WTC11 (cell line): ENCODE data around the gene TSSK2. TPM values are rescaled to one million over a fixed set of nuclear protein-coding genes. Genes with fewer than 3 reads are reported as not detected.

ENCODE experiments used
- ATAC-seq: fragments of 200-7000 bp; cut with Tn5 transposase; 2 replicates; pipeline ENCODE4 v1.10.0; 2021; ENCODE audit warnings: mild to moderate bottlenecking, moderate library complexity
- CTCF ChIA-PET: fragments of 300-600 bp; sonication (Branson Sonifier 250); formaldehyde crosslinking; loops from one replicate; lab custom pipeline; 2021; ENCODE audit warnings: antibody characterized with exemption; lab: Charles Lee
- POLR2A ChIA-PET: fragments of 350-600 bp; sonication (Branson Sonifier 250); formaldehyde crosslinking; loops from one replicate; lab custom pipeline; 2021; ENCODE audit warnings: antibody characterized with exemption; lab: Charles Lee
- DNase-seq: peaks from one replicate; pipeline ENCODE4 v3.0.0; 2021; ENCODE audit warnings: low spot score
- H3K27ac Mint-ChIP-seq: 2 replicates; pipeline ENCODE4 v1.8.0; 2021; ENCODE audit warnings: mixed read lengths
- H3K27me3 Mint-ChIP-seq: 2 replicates; pipeline ENCODE4 v1.8.0; 2021; ENCODE audit warnings: low read depth, mild to moderate bottlenecking, moderate library complexity, mixed read lengths
- H3K36me3 Mint-ChIP-seq: 2 replicates; pipeline ENCODE4 v1.8.0; 2021; ENCODE audit warnings: mixed read lengths
- H3K4me1 Mint-ChIP-seq: 2 replicates; pipeline ENCODE4 v1.8.0; 2022; ENCODE audit warnings: mixed read lengths
- H3K4me3 Mint-ChIP-seq: 2 replicates; pipeline ENCODE4 v1.8.0; 2021; ENCODE audit warnings: mild to moderate bottlenecking, moderate library complexity, mixed read lengths
- H3K9me3 Mint-ChIP-seq: 2 replicates; pipeline ENCODE4 v1.8.0; 2021; ENCODE audit warnings: mixed read lengths
- ELF4 ChIP-seq: sonication (generic); formaldehyde crosslinking; IDR thresholded peaks from 2 replicates; pipeline ENCODE4 v1.8.1; 2022; ENCODE audit warnings: low read depth, mild to moderate bottlenecking, moderate library complexity, missing genetic modification reagents
- GTF2I ChIP-seq: fragments of 250-450 bp; sonication (Bioruptor Pico); conservative IDR thresholded peaks from 2 replicates; pipeline ENCODE4 v1.4.0; 2021; ENCODE audit warnings: mild to moderate bottlenecking
- NFATC4 ChIP-seq: fragments of 250-450 bp; sonication (Bioruptor Pico); IDR thresholded peaks from 2 replicates; pipeline ENCODE4 v1.9.0; 2021; ENCODE audit warnings: mild to moderate bottlenecking
- NFYB ChIP-seq: sonication (generic); formaldehyde crosslinking; conservative IDR thresholded peaks from 2 replicates; pipeline ENCODE4 v1.8.0; 2022; ENCODE audit warnings: low read depth, missing genetic modification reagents
- ZNF671 ChIP-seq: fragments of 250-450 bp; sonication (Bioruptor Pico); IDR thresholded peaks from 2 replicates; pipeline ENCODE4 v1.8.0; 2021; ENCODE audit warnings: mild to moderate bottlenecking
- total RNA-seq: library from RNA; stranded (reverse); gene quantifications from 3 replicates; pipeline ENCODE4 v1.2.3, GENCODE V29; 2021
- TF ChIP-seq, protein P1 (sequence below): fragments of 250-450 bp; sonication (Bioruptor Pico); conservative IDR thresholded peaks from 2 replicates; pipeline ENCODE4 v1.9.0; 2021; ENCODE audit warnings: mild to moderate bottlenecking
- TF ChIP-seq, protein P2 (sequence below): fragments of 250-450 bp; sonication (Bioruptor Pico); IDR thresholded peaks from 2 replicates; pipeline ENCODE4 v1.9.0; 2021; ENCODE audit warnings: moderate library complexity, mild to moderate bottlenecking, inconsistent platforms, borderline replicate concordance
- TF ChIP-seq, protein P3 (sequence below): fragments of 250-450 bp; sonication (Bioruptor Pico); IDR thresholded peaks from 2 replicates; pipeline ENCODE4 v1.9.0; 2021; ENCODE audit warnings: mild to moderate bottlenecking
- TF ChIP-seq, protein P4 (sequence below): sonication (generic); formaldehyde crosslinking; IDR thresholded peaks from 2 replicates; pipeline ENCODE4 v1.8.1; 2023; ENCODE audit warnings: mild to moderate bottlenecking, missing genetic modification reagents
- TF ChIP-seq, protein P5 (sequence below): fragments of 250-450 bp; sonication (Bioruptor Pico); IDR thresholded peaks from 2 replicates; pipeline ENCODE4 v2.1.2; 2022; ENCODE audit warnings: mild to moderate bottlenecking, moderate library complexity
- TF ChIP-seq, protein P6 (sequence below): sonication (generic); formaldehyde crosslinking; IDR thresholded peaks from 2 replicates; pipeline ENCODE4 v1.8.1; 2023; ENCODE audit warnings: mild to moderate bottlenecking, missing genetic modification reagents
- TF ChIP-seq, protein P7 (sequence below): sonication (generic); formaldehyde crosslinking; IDR thresholded peaks from 2 replicates; pipeline ENCODE4 v1.8.1; 2022; ENCODE audit warnings: low read depth, mild to moderate bottlenecking, moderate library complexity, missing genetic modification reagents, borderline replicate concordance

The TSSK2 gene
- total RNA-seq, 1 experiment from 2014 or later, result not detected

DNA sequence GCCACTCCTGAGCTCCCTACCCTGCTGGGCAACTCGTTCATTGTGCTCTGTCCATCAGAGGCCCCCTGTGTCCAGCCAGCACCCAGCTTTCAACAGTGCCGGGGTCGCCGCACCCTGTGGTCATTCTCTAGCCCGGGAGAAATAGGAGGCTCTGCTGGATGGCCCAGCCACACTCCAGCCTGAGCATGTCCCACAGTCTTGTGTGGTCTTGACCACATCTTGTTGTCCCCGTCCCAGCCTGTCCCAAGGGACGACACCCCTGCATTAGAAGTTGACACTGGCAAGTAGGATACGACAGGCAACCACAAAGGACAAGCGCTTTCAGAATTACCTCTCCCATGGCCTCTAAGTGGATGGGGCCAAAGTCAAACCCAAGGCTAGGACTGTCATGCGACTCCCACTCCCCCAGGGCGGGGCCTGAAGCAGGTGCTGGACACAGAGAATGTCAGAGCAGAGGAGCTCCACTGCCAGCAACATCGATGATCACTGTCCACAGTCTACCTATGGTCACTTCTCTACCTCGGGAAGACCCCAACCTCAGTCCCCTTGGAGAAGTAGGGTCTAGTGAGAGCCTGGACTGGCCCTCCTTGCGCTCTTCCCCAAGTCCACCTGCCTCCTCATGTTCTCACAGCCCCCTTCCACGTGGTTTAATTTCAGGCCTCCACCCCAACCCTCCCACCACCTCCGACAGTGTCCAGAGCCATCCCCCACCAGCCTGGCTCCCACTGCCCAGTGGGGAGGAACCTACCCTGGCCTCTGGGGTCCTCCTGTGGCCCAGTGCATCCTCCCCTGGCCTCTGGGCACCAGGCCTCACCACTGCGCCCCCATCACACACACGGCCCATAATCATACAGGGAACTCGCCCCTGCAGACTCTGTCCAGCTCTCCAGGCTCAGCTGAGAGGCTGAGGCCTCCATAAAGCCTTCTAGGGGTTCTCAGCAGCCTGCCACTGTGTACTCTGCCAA lies 4.5 kb upstream of the TSSK2 start:
- POLR2A ChIA-PET, result interaction anchor here (0.6 kb wide), 1 partner anchor 23 kb away, joined by 4 read pairs; no protein-coding TSS in a partner anchor
- H3K9me3 Mint-ChIP-seq, result no peaks in the 10 kb centered on the region
- TF ChIP-seq, protein P1, sequence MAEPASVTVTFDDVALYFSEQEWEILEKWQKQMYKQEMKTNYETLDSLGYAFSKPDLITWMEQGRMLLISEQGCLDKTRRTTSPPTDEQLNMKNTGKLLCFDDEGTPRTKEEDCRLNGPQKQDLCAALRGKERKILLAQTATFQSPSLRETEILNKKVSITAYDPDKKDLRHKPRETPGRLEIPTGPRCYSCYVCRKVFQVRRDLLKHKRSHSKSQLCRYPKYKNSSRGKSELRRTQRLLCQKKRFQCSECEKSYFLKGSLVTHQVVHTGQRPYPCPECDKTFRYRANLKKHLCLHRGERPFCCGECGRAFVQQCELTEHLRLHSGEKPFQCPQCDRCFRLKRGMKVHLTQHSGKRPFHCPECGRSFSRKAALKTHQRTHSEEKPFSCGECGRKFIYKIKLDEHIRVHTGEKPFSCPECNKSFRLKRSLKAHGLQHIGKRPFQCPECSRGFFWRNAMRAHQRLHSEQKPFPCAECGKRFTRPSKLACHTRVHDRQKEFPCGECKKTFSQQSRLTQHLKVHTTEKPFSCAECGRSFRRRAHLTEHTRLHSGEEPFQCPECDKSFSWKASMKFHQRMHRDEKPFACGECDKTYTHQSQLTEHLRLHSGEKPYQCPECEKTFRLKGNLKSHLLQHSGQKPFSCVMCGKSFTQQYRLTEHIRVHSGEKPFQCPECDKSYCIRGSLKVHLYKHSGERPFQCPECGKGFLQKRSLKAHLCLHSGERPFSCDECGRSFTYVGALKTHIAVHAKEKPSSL, result no peak
- TF ChIP-seq, all 79 proteins: peak for 0

DNA sequence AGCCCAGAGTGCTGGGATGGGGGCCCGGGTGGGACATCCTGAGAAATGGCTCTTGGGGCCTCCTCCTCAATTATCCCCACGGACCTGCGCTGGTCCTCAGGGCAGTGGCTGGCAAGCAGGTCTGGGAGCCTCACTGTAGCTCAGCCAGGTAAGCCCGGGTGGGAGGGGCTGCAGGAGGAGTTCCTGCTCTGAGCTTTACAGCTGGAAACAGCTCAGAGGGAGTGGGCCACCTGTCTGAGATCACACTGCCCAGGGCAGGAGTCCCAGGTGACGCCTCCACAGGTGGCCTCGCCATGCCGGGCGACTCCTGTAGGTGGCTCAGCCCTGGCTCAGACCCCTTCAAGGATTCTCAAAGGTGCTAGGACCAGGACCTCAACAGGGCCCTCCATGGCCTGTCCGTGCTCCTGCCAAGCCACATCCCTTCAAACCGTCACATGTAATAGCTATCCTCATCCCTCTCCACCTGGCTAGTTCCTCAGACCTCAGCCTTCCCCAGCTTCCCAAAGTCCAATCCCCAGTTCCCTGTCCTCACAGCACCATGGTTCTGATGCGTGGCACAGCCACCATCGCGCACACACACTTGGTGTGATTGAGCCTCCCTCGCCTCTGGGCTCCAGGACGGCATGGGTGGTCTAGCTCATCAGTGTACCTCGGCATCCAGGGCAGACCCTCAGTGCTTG lies 3.6 kb upstream of the TSSK2 start:
- CTCF ChIA-PET, result interaction anchor here (1.0 to 1.6 kb wide), 2 partner anchors 17 to 54 kb away, joined by 3 to 7 read pairs; partner anchors contain the start of gene ESS2
- Mint-ChIP-seq H3K4me1 (peaks cover 9% of the 10 kb centered on the region), H3K4me3 (no peak overlapping the region), H3K27ac (no peak overlapping the region; the same call in 1 of the 2 replicates), H3K27me3 (no peaks in the 10 kb centered on the region; the same call in 1 of the 2 replicates), H3K36me3 (0 out of 2 replicates have a peak, but pooled peaks cover 2% of the 10 kb centered on the region), H3K9me3 (no peaks in the 10 kb centered on the region)
- ATAC-seq (no peak), DNase-seq (no peak)
- TF ChIP-seq, protein P2, sequence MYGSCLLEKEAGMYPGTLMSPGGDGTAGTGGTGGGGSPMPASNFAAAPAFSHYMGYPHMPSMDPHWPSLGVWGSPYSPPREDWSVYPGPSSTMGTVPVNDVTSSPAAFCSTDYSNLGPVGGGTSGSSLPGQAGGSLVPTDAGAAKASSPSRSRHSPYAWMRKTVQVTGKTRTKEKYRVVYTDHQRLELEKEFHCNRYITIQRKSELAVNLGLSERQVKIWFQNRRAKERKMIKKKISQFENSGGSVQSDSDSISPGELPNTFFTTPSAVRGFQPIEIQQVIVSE (CRISPR knock-in tag), result no peak
- TF ChIP-seq, protein P3, sequence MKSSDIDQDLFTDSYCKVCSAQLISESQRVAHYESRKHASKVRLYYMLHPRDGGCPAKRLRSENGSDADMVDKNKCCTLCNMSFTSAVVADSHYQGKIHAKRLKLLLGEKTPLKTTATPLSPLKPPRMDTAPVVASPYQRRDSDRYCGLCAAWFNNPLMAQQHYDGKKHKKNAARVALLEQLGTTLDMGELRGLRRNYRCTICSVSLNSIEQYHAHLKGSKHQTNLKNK (CRISPR knock-in tag), result no peak
- no peak for TF ChIP-seq NFATC4
- no peak for TF ChIP-seq ELF4 (CRISPR knock-in tag)
- no peak for TF ChIP-seq ZNF671 (CRISPR knock-in tag)
- TF ChIP-seq, protein P4, sequence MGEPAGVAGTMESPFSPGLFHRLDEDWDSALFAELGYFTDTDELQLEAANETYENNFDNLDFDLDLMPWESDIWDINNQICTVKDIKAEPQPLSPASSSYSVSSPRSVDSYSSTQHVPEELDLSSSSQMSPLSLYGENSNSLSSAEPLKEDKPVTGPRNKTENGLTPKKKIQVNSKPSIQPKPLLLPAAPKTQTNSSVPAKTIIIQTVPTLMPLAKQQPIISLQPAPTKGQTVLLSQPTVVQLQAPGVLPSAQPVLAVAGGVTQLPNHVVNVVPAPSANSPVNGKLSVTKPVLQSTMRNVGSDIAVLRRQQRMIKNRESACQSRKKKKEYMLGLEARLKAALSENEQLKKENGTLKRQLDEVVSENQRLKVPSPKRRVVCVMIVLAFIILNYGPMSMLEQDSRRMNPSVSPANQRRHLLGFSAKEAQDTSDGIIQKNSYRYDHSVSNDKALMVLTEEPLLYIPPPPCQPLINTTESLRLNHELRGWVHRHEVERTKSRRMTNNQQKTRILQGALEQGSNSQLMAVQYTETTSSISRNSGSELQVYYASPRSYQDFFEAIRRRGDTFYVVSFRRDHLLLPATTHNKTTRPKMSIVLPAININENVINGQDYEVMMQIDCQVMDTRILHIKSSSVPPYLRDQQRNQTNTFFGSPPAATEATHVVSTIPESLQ (CRISPR knock-in tag), result no peak
- POLR2A ChIA-PET, result no interaction called here

More for the DNA sequence above, 4.5 kb upstream of the TSSK2 start:
- no peaks in the 10 kb centered on the region; the same call in 1 of the 2 replicates for H3K27me3 Mint-ChIP-seq
- H3K27ac Mint-ChIP-seq, result no peak overlapping the region
- 0 out of 2 replicates have a peak, but pooled peaks cover 2% of the 10 kb centered on the region for H3K36me3 Mint-ChIP-seq
- ATAC-seq (no peak), DNase-seq (no peak)
- peaks cover 9% of the 10 kb centered on the region for H3K4me1 Mint-ChIP-seq
- no peak overlapping the region for H3K4me3 Mint-ChIP-seq
- CTCF ChIA-PET, result interaction anchor here (1.0 to 1.6 kb wide), 2 partner anchors 18 to 53 kb away, joined by 3 to 7 read pairs; partner anchors contain the start of gene ESS2

DNA sequence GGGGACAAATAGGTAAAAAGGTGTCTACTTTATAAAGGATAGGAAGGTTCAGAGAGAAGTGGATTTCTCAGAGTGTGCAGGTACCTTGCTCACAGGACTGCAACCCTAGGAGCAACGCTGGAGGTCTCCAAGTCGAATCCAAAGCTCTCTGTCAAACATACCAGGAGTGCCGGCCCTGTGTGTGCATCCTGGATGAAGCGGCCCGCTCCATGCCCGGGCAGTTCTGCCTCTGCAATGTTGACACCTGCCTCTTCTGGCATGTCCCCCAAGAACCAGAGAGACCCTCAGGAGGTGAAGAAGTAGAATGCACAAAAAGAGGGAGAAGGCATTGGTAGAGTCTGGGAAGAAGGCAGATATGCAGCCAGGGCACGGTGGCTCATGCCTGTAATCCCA lies 3.1 kb upstream of the TSSK2 start:
- Mint-ChIP-seq H3K36me3 (0 out of 2 replicates have a peak, but pooled peaks cover 2% of the 10 kb centered on the region), H3K4me3 (no peak overlapping the region), H3K9me3 (no peaks in the 10 kb centered on the region), H3K27me3 (no peaks in the 10 kb centered on the region; the same call in 1 of the 2 replicates), H3K4me1 (peaks cover 6% of the 10 kb centered on the region), H3K27ac (no peak overlapping the region)
- POLR2A ChIA-PET, result no interaction called here
- ATAC-seq (no peak), DNase-seq (no peak)
- CTCF ChIA-PET, result interaction anchor here (1.0 to 1.6 kb wide), 2 partner anchors 16 to 54 kb away, joined by 3 to 7 read pairs; partner anchors contain the start of gene ESS2
- TF ChIP-seq GTF2I (CRISPR knock-in tag) (no peak), NFYB (CRISPR knock-in tag) (no peak)
- TF ChIP-seq, protein P5, sequence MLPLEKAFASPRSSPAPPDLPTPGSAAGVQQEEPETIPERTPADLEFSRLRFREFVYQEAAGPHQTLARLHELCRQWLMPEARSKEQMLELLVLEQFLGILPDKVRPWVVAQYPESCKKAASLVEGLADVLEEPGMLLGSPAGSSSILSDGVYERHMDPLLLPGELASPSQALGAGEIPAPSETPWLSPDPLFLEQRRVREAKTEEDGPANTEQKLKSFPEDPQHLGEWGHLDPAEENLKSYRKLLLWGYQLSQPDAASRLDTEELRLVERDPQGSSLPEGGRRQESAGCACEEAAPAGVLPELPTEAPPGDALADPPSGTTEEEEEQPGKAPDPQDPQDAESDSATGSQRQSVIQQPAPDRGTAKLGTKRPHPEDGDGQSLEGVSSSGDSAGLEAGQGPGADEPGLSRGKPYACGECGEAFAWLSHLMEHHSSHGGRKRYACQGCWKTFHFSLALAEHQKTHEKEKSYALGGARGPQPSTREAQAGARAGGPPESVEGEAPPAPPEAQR, result no peak
- TF ChIP-seq, protein P6, sequence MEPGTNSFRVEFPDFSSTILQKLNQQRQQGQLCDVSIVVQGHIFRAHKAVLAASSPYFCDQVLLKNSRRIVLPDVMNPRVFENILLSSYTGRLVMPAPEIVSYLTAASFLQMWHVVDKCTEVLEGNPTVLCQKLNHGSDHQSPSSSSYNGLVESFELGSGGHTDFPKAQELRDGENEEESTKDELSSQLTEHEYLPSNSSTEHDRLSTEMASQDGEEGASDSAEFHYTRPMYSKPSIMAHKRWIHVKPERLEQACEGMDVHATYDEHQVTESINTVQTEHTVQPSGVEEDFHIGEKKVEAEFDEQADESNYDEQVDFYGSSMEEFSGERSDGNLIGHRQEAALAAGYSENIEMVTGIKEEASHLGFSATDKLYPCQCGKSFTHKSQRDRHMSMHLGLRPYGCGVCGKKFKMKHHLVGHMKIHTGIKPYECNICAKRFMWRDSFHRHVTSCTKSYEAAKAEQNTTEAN (CRISPR knock-in tag), result no peak
- TF ChIP-seq, protein P7, sequence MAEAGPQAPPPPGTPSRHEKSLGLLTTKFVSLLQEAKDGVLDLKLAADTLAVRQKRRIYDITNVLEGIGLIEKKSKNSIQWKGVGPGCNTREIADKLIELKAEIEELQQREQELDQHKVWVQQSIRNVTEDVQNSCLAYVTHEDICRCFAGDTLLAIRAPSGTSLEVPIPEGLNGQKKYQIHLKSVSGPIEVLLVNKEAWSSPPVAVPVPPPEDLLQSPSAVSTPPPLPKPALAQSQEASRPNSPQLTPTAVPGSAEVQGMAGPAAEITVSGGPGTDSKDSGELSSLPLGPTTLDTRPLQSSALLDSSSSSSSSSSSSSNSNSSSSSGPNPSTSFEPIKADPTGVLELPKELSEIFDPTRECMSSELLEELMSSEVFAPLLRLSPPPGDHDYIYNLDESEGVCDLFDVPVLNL, result no peak
